ENCODE measurements around the gene DDX46. TPM values are rescaled to one million over a fixed set of nuclear protein-coding genes. Genes with fewer than 3 reads are reported as not detected.

Gene DDX46
- total and polyA plus RNA-seq, 7 donors, result 11.4 to 53.6 (median 35.0) TPM

DNA sequence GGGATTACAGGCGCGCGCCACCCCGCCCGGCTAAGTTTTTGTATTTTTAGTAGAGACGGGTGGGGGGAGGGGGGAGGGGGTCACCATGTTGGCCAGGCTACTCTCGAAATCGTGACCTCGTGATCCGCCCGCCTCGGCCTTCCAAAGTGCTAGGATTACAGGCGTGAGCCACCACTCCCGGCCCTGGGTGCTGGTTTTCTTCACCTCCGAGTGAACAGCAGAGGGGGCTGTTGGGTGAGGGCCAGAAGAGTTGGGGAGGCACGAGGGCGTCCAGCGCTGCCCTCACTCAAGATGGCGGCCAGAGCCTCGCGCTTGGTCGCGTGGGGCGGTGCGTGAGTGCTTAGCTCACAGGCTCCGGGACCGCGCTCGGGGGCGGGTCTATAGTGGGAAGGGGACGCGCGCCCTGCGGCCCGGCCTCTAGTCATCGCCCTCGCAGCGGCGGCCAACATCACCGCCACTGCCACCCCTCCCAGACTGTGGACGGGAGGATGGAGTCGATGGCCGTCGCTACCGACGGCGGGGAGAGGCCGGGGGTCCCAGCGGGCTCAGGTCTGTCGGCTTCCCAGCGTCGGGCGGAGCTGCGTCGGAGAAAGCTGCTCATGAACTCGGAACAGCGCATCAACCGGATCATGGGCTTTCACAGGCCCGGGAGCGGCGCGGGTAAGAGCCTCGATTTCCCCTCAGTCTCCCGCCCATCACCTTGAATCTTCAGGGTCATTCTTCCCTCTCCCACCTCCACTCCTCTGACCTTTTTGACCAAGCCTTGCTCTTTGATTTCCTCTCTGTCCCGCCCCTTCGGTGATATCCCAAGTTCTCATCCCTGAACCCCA, 20.2 kb upstream of the DDX46 start, which contains the start of gene CAMLG:
CAMLG (plus strand) TSS at position 416 of the 830 bp plus-strand sequence; CDS start at position 489, 73 bp downstream.
- intact Hi-C loops (cut with DNase I), result loop anchor here (2.0 to 5.0 kb wide), 2 partner anchors 109 to 166 kb away; partner anchors contain the start of genes C5orf24 and PCBD2
- H3K4me1 ChIP-seq, result peaks cover 0 to 24% (median 18%) of the 10 kb centered on the region in 4 donors
- DNase-seq, result peak; percentile 99
- TF ChIP-seq EP300 (IDR thresholded peaks at IDR 0.05) (peak in 1 of 4 donors; percentile 22), POLR2A (IDR thresholded peaks at IDR 0.05) (peak; percentile 90 to 95), POLR2AphosphoS5 (IDR thresholded peaks at IDR 0.05) (peak; percentile 98 to 99 (median 98))
- TF ChIP-seq, protein P1, sequence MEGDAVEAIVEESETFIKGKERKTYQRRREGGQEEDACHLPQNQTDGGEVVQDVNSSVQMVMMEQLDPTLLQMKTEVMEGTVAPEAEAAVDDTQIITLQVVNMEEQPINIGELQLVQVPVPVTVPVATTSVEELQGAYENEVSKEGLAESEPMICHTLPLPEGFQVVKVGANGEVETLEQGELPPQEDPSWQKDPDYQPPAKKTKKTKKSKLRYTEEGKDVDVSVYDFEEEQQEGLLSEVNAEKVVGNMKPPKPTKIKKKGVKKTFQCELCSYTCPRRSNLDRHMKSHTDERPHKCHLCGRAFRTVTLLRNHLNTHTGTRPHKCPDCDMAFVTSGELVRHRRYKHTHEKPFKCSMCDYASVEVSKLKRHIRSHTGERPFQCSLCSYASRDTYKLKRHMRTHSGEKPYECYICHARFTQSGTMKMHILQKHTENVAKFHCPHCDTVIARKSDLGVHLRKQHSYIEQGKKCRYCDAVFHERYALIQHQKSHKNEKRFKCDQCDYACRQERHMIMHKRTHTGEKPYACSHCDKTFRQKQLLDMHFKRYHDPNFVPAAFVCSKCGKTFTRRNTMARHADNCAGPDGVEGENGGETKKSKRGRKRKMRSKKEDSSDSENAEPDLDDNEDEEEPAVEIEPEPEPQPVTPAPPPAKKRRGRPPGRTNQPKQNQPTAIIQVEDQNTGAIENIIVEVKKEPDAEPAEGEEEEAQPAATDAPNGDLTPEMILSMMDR (IDR thresholded peaks at IDR 0.05), result peak in 1 of 4 experiments; percentile 23
- H3K4me3 ChIP-seq, result peak within 1 kb of the TSS; percentile 68 to 90 (median 74)
- peak within 1 kb of the TSS; percentile 91 to 95 (median 94) for H3K27ac ChIP-seq
- H3K27me3 ChIP-seq, result no peaks in the 10 kb centered on the region
- H3K9me3 ChIP-seq, result no peaks in the 10 kb centered on the region
- WGBS, 2 donors, result 0% methylated on average over 66 of the region's 66 CpGs
- peaks cover 0 to 26% (median 0%) of the 10 kb centered on the region in 4 donors for H3K36me3 ChIP-seq

DNA sequence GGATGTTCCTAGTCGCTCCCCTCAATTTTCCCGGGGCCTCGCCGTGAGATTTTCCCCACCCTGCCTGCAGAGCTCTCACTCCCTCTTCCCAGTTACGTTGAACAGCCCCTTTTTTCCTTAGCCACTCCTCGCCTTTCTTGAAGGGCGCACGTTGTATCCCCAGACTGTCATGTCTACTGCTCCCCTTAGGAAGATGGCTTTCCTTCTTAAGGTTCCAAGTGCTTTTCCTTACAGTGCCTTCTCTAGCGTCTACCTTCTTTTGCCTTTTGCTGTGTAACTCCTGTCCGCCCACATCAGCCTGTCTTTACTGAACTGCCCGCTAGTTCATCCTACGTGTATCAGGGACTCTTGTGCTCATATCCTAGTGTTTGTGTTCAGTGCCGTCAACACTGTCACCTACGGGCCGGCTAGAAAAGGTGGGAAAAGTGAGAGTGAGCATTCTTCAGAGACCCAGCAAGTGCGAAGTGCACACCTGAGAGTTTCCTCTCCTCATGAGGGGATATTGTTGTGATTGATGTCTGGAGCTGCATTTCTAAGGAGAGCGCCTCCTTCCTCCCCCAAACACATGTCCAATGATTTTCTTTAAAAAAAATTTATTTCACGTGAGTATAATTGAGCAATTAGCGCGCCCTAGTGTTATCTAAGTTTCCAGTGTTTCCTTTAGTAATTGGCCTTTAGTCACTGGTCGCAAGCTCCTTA, 19.5 kb upstream of the DDX46 start:
- intact Hi-C loops (cut with DNase I), result loop anchor here (2.0 to 5.0 kb wide), 2 partner anchors 108 to 166 kb away; partner anchors contain the start of genes C5orf24 and PCBD2
- WGBS, 2 donors, result 2 to 3% methylated on average over 21 of the region's 21 CpGs
- TF ChIP-seq, protein P1 (IDR thresholded peaks at IDR 0.05), result peak in 1 of 4 experiments; percentile 18
- no peak for TF ChIP-seq POLR2AphosphoS5 (IDR thresholded peaks at IDR 0.05)
- no peaks in the 10 kb centered on the region for H3K27me3 ChIP-seq
- DNase-seq, result no peak
- peaks cover 0 to 24% (median 18%) of the 10 kb centered on the region in 4 donors for H3K4me1 ChIP-seq
- peaks cover 0 to 33% (median 0%) of the 10 kb centered on the region in 4 donors for H3K36me3 ChIP-seq
- H3K9me3 ChIP-seq, result no peaks in the 10 kb centered on the region
- H3K4me3 ChIP-seq, result peak overlapping the region; percentile 68 to 90 (median 74)
- H3K27ac ChIP-seq, result peak overlapping the region; percentile 91 to 95 (median 94)

DNA sequence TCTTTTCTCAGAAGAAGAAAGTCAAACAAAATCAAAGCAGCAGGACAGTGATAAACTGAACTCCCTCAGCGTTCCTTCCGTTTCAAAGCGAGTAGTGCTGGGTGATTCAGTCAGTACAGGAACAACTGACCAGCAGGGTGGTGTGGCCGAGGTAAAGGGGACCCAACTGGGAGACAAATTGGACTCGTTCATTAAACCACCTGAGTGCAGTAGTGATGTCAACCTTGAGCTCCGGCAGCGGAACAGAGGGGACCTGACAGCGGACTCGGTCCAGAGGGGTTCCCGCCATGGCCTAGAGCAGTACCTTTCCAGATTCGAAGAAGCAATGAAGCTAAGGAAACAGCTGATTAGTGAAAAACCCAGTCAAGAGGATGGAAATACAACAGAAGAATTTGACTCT, 17.5 kb upstream of the DDX46 start:
- intact Hi-C loops (cut with DNase I), result no loop called here
- no peak for TF ChIP-seq POLR2A (IDR thresholded peaks at IDR 0.05)
- TF ChIP-seq, protein P1 (IDR thresholded peaks at IDR 0.05), result no peak
- TF ChIP-seq EP300 (IDR thresholded peaks at IDR 0.05), result no peak
- TF ChIP-seq POLR2AphosphoS5 (IDR thresholded peaks at IDR 0.05), result no peak
- no peak for DNase-seq
- WGBS, 2 donors, result 94 to 96% methylated on average over 11 of the region's 11 CpGs
- Histone ChIP-seq H3K4me1 (peaks cover 0 to 24% (median 18%) of the 10 kb centered on the region in 4 donors), H3K36me3 (peaks cover 0 to 34% (median 0%) of the 10 kb centered on the region in 4 donors), H3K27ac (no peak overlapping the region), H3K4me3 (no peak overlapping the region), H3K9me3 (no peaks in the 10 kb centered on the region), H3K27me3 (no peaks in the 10 kb centered on the region)

- no peak for DNase-seq
- Histone ChIP-seq H3K4me3 (no peak overlapping the region), H3K9me3 (no peaks in the 10 kb centered on the region), H3K4me1 (peaks cover 0 to 24% (median 18%) of the 10 kb centered on the region in 4 donors), H3K36me3 (peaks cover 0 to 34% (median 0%) of the 10 kb centered on the region in 4 donors), H3K27ac (no peak overlapping the region), H3K27me3 (no peaks in the 10 kb centered on the region)
- TF ChIP-seq, protein P1 (IDR thresholded peaks at IDR 0.05), result no peak
- no peak for TF ChIP-seq POLR2A (IDR thresholded peaks at IDR 0.05)
- TF ChIP-seq POLR2AphosphoS5 (IDR thresholded peaks at IDR 0.05), result no peak
- TF ChIP-seq EP300 (IDR thresholded peaks at IDR 0.05), result no peak
- WGBS, 2 donors, result 95 to 96% methylated on average over 2 of the region's 2 CpGs
- intact Hi-C loops (cut with DNase I), result no loop called here
These were observed 16.4 kb upstream of the DDX46 start for GRCh38 chr5:134742134-134742533.

All from sigmoid colon (tissue), 7 donors.